Measurements from ENCODE around the gene AIG1.

The AIG1 gene

GRCh38 chr6:143267760-143268159 lies 207.1 kb downstream of the AIG1 start:
- Histone ChIP-seq H3K27ac (no peak overlapping the region), H3K36me3 (replicated peaks) (no peaks in the 10 kb centered on the region), H3K4me3 (ENCODE audit: low read depth, low read length) (no peak overlapping the region), H3K27me3 (replicated peaks) (no peaks in the 10 kb centered on the region)
- TF ChIP-seq CTCF (IDR thresholded peaks at IDR 0.05; ENCODE audit: low read depth, low read length, missing control alignments), result no peak
- in situ Hi-C loops (cut with HindIII; ENCODE audit: low pct_ligation_motif_present, low sequenced_read_pairs), result no loop called here
- DNase-seq, result no peak

DNA sequence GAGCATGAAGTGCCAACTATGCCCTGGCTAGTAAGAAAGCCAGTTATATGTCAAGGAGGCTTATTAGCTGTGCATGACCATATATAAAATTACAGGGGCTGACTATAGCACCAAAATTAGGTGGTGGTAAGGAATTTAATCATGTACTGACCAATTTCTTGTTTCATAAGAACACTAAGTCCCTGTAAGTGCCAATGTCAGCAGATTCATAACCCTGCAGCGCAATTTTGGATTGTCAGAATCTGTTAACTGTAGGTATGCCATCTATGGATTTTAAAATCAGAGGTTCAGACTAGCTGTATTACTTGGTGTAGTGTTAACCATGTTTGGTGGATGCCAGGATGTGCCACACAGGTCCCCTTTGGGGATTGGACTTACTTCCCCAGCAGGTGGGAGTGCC lies 207.8 kb downstream of the AIG1 start:
- H3K4me3 ChIP-seq (ENCODE audit: low read depth, low read length), result no peak overlapping the region
- no peaks in the 10 kb centered on the region for H3K36me3 ChIP-seq (replicated peaks)
- H3K27ac ChIP-seq, result no peak overlapping the region
- in situ Hi-C loops (cut with HindIII; ENCODE audit: low pct_ligation_motif_present, low sequenced_read_pairs), result no loop called here
- no peak for TF ChIP-seq CTCF (IDR thresholded peaks at IDR 0.05; ENCODE audit: low read depth, low read length, missing control alignments)
- no peak for DNase-seq
- H3K27me3 ChIP-seq (replicated peaks), result no peaks in the 10 kb centered on the region

GRCh38 chr6:143270026-143270425 lies 209.3 kb downstream of the AIG1 start:
- DNase-seq, result peak; percentile 4
- in situ Hi-C loops (cut with HindIII; ENCODE audit: low pct_ligation_motif_present, low sequenced_read_pairs), result no loop called here
- H3K4me3 ChIP-seq (ENCODE audit: low read depth, low read length), result no peak overlapping the region

GRCh38 chr6:143271024-143271423 lies 210.3 kb downstream of the AIG1 start:
- H3K27me3 ChIP-seq (replicated peaks), result no peaks in the 10 kb centered on the region
- in situ Hi-C loops (cut with HindIII; ENCODE audit: low pct_ligation_motif_present, low sequenced_read_pairs), result no loop called here
- no peak overlapping the region for H3K27ac ChIP-seq
- no peak overlapping the region for H3K4me3 ChIP-seq (ENCODE audit: low read depth, low read length)
- DNase-seq, result peak; percentile 62
- TF ChIP-seq CTCF (IDR thresholded peaks at IDR 0.05; ENCODE audit: low read depth, low read length, missing control alignments), result no peak
- H3K36me3 ChIP-seq (replicated peaks), result no peaks in the 10 kb centered on the region

More at GRCh38 chr6:143270026-143270425, 209.3 kb downstream of the AIG1 start:
- no peaks in the 10 kb centered on the region for H3K36me3 ChIP-seq (replicated peaks)
- H3K27me3 ChIP-seq (replicated peaks), result no peaks in the 10 kb centered on the region
- H3K27ac ChIP-seq, result no peak overlapping the region
- TF ChIP-seq CTCF (IDR thresholded peaks at IDR 0.05; ENCODE audit: low read depth, low read length, missing control alignments), result no peak

DNA sequence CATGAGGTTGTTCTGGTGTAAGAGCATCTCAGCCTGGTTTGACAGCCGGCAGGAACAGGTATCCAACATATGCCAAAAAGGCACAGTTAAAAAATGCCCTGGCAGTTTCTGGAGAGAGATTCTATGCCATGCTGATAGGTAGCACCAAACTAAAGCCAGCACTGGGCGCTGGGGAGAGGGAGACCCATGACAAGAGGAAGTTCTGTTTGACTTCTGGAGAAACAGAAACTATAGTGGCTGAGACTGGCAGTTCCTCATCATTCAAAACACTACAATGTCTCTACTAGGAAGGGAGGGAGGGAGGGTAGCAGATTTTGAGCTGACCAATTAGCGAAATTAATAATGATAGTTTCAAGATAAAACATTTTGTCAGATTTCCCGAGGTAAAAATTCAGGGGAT lies 215.7 kb downstream of the AIG1 start:
- Histone ChIP-seq H3K27me3 (replicated peaks) (no peaks in the 10 kb centered on the region), H3K27ac (no peak overlapping the region), H3K36me3 (replicated peaks) (no peaks in the 10 kb centered on the region), H3K4me3 (ENCODE audit: low read depth, low read length) (no peak overlapping the region)
- no peak for DNase-seq
- TF ChIP-seq CTCF (IDR thresholded peaks at IDR 0.05; ENCODE audit: low read depth, low read length, missing control alignments), result no peak
- in situ Hi-C loops (cut with HindIII; ENCODE audit: low pct_ligation_motif_present, low sequenced_read_pairs), result no loop called here

DNA sequence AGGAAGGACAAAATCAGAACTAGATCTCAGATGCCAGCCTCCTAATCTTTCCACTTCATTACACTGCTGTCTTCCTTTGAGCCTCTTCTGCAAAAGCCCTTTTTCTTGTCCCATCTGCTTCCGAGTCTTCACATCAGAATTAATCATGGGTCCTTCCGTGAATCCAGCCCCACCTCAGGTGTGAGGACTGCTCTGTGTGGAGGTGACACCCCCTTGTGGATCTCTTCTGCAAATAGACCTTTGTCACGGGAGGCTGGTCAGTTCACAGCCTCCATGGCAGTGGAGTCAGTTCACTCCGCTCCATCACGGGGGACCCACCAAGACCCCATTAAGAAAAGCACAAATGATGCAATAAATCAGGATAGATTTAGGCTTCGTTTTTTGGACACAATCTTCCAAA lies 218.7 kb downstream of the AIG1 start:
- Histone ChIP-seq H3K27ac (no peak overlapping the region), H3K27me3 (replicated peaks) (no peaks in the 10 kb centered on the region), H3K4me3 (ENCODE audit: low read depth, low read length) (no peak overlapping the region), H3K36me3 (replicated peaks) (no peaks in the 10 kb centered on the region)
- DNase-seq, result peak; percentile 31
- TF ChIP-seq CTCF (IDR thresholded peaks at IDR 0.05; ENCODE audit: low read depth, low read length, missing control alignments), result peak; percentile 66
- in situ Hi-C loops (cut with HindIII; ENCODE audit: low pct_ligation_motif_present, low sequenced_read_pairs), result no loop called here

All from brain microvascular endothelial cell (primary cell).